DMS53 treated with DMSO at 0.1 percent for 48 hours (cell line): ENCODE data around the gene MEGF8.
A peak's percentile ranks its signal among the peaks of the same experiment; 100 is the strongest.

ENCODE experiments used
- DNase-seq: peaks from one replicate; lab custom pipeline; 2025; ENCODE audit not compliant: unreplicated experiment; lab: John Stamatoyannopoulos, UW

Gene MEGF8

DNA sequence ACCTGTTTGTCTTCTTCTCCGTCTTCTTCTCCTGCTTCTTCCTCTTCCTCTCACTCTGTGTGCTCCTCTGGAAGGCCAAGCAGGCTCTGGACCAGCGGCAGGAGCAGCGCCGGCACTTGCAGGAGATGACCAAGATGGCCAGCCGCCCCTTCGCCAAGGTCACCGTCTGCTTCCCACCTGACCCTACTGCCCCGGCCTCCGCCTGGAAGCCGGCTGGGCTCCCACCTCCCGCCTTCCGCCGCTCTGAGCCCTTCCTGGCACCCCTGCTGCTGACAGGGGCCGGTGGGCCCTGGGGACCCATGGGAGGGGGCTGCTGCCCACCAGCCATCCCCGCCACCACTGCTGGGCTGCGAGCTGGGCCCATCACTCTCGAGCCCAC is 50.7 kb downstream of the MEGF8 start:
- DNase-seq, result no peak

DNA sequence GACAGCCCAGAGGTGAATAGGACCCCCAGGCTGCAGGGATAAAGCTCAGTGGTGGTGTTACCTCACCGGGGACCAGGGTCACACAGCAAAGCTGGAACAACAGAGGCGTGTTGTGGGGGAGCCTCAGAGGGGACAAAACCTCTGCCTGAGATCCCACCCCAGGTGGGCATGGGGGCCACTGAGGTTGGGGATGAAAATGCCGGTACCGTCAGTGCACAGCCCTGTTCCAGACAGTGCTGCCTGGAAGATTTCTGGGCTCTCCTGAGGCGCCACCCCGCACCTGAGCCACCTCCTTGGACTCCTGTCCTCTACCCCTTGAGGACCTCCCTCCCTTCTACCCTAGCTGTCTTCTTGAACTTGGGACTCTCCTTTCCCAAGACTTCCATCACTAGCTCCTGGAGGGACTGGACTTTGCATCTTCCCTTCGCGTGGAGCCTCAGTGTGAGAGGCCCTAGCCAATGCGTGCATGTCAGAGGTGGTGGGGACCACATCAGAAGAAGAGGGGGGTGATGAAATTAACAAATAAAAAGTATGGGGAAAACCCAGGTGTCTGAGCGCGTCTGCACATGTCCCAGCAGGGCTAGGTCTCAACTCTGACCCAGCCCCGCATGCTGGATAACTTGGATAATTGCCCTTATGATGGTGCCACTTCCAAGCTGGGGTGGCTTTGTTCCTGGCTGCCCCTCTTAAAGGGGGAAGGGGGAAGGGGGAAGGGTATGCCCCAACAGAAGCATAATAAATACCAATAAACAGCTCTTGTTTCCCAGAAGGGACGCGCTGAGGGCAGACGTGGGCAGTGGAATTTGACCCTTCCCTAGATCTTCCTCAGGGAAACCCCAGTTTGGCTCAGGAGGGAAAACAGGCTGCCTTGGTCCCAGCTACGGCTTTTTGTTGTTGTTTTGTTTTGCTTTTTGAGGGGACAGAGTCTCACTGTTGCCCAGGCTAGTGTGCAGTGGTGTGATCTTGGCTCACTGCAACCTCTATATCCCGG is 53.1 kb downstream of the MEGF8 start:
- no peak for DNase-seq

DNA sequence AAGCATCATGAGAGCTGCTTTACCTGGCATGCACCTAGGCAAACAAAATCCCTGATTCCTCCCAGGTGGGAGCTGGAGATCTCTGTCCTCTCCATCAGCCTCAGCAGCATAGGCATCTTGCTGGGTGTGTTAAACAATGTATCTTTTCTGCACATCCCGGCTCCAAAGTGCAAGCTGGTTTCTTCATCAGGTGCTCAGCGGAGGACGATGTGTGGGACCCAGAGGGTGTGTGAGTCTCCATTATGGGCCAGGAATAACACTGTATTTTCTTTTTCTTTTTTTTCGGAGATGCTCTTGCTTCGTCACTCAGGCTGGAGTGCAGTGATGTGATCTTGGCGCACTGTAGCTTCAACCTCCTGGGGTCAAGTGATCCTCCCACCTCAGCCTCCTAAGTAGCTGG is 54.7 kb downstream of the MEGF8 start:
- DNase-seq, result no peak

DNA sequence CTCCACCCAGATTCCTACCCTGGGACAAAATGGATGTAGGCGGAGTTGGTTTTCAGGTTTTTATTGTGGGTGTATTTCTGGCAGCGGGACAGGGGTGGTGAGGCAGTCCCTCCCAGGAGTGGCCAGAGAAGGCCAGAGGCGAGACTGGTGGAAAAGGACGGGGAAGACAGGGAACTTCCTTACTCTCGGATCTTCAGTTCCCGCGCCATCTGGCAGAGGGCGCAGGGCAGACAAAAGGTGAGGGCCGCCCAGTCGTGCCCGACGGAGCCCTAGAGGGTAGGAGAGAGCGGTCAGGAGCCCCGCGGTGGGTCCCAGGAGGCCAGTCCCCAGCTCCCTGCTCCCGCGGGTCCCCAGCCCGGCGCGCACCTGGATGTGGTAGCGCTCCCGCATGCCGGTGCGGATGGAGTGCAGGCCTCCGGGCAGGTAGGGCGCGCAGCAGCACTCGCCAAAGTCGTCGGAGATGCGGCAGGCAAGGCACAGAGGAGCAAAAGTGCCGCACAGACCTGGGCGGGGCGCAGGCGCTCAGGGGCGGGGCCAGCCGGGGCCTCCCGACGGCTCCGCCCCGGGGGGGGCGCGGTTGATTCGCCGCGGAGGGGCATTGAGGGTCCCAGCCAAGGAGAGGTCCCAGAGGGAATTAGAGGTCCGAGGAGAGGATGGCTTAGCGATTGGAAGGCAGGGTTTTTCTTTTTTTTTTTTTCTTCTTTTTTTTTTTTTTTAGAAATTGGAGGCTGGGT is 61.7 kb downstream of the MEGF8 start:
- peak; percentile 81 for DNase-seq

DNA sequence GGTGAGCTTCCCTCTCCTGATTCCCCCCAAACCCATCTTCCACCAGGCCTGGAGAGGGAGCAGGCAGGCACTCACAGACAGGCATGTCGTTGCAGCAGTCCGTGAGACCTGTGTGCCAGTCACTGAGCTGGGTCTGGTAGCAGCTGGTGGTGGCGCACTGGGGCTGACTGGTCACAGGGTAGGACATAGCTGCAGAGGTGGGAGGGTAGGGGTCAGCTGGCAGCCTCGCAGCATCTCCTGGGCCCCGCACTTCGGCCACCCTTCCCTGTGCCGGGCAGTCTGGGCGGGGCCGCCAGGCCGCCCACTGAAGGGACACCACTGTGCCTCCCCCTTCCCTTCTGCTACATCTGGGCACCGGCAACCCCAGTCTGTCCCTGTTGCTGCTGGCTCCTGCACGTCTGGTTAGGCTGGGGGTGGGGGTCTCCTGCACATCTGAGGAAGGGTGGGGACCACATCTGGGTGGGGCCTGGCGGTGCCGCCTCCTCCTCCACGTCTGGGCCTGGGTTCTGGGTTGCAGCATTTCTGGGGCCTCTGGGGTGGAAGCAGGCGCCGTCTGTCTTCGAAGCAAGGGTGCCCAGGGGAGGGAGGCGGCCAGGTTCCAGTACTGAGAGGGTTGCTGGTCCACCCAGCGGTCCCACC is 63.5 kb downstream of the MEGF8 start:
- DNase-seq, result no peak

DNA sequence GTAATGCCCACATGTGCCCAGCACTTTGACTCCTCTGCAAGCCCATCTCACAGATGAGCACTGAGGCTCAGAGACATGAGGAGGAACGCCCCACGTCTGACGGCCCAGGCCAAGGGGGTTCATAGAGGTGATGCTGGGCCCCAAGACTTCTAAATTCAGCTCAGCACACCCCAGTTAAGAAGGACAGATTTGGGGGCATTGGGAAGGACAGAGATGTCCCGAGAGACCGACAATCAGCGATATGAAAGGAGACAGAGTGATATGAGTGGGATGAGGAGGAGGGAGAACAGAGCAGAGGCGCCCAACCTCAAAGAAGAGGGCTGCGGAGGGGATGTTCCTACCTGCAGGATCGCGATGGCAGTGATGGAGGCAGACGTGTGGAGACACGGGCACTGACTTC is 64.5 kb downstream of the MEGF8 start, which contains the start of gene CNFN:
TSS of gene CNFN (minus strand) at position 399 of the 400 bp plus-strand sequence. CDS start 1,260 bp downstream, outside the sequence.
- DNase-seq, result no peak

DNA sequence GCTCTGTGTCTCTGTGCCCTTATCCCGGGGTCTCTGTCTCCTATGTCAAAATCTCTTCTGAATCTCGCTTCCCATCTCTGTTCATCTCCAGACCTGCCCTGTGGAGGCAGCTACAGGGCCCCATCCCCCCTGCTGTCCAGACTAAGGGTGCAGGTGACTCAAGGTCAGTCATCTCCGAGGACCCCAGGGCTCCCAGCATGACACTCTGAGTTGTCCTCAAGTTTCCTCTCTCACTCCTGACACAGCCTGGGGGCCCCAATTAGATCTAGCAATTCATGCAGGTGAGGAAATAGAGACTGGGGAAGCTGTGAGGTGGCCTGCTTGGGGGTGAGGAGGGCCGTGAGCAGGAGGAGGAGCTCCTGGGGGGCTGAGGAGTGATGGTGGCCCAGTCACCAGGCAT is 66.7 kb downstream of the MEGF8 start:
- no peak for DNase-seq

DNA sequence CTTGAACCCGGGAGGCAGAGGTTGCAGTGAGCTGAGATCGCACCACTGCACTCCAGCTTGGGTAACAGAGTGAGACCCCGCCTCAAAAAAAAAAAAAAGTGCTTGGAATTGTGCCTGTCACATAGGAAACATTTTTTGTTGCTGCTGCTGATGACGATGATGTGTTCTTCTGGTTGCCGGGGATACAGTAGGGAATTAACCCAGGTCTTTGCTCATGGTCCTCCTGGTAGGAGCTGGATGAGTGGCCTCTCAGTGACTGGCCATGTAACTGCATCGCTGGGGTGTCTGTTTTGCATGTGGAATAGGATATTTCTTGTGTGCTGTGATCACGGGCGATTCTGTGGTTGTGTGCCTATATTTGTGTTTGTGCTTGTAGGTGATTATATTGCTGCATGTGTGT is 69.3 kb downstream of the MEGF8 start:
- DNase-seq, result no peak

DNA sequence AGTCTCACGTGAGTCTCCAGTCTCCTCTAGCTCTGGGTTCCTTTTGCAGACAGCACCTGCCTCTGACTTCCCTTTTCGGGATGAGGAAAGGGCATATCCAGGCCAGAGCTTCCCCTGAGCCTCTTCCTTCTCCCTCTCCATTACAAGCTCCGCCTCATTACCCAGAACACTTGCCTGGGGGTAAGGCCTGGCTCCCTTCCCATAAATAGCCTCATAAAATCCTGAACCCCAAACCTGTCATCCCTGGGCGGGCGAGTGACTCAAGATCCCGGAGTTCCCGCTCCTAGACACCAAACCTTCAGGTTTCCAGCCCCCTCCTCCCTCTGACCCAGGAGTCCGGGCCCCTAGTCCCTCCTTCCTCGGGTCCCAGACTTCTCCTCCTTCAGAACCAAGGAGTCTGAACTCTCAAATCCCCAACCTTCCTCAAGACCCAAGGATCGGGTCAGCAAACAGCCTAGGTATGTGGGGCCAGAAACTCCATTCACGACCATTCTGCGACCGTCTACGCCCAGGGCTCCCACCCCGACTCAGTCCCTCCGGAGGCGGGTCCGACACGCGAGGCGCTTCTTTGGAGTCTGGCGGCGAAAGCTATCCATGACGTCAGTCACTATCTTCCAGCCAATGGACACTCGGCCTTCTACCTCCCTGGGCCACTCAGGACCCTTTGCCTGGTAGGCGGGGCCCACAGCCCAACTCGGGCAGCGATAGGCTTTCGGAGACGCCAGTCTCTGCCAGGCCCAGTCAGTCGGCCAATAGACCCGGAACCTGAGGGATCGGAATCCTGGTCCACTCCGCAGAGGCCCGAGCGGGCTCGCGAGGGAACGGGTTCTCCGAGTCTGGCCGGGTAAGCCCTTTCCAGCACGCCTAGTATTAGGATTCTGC is 71.2 kb downstream of the MEGF8 start:
- DNase-seq, result peak; percentile 98

DNA sequence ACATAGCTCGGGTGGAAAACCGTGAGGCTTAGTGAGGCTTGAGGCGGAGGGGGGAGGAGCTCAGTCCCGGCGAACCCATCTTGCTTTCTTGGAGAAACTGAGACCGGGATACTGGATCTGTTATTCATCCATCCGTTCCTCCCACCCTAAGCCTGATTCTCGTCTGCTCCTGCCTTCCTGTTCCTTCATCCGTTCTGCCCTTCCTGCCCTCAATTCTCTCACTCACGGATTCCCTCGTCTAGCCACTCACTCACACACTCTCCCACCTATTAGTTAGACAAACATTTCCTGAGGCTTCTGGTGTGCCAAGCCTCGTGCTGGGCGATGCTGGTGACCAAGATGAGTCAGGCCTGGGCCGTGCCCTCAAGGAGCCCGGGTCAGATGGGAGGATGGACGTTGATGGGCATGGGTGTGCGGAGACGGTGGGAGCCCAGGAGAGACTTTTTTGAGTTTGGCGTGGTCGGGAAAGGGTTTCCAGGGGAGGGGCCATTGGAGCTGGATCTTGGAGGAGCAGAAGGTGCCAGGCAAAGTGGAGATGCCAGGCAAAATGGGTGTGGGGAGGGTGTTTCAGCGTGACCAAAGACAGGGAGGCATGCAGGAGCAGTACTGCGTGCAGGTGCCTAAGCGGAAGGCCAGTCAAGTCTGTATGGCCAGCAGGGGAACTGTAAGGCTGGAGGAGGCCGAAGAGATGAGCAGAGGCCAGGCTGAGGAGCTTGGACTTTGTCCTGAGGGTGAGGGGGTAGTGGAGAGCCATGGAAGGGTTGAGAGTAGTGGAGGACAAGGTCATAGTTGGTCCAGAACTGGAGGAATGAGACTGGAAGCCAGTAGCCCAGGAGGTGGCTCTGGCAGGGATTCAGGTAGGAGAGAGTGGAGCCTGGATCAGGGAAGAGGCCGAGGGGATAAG is 72.1 kb downstream of the MEGF8 start:
- DNase-seq, result no peak

DNA sequence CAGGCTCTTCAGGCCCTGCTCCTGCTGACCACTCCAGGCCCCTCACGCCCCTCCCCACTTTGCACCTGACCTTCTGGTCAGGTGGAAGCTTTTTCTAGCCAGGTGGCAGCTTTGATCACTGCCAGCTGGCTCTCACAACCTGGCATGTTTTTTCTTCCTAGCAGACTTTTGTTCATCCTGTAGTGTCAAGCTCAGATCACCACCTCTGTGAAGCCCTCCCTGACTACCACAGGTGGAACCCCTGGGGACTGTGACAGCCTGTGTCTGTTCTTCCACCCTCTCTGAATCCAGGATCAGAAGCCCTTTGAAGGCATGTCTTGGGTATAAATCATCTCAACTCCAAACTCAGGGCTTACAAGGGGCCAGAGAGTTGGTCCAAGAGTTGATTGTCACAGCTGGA is 75.0 kb downstream of the MEGF8 start:
- no peak for DNase-seq

DNA sequence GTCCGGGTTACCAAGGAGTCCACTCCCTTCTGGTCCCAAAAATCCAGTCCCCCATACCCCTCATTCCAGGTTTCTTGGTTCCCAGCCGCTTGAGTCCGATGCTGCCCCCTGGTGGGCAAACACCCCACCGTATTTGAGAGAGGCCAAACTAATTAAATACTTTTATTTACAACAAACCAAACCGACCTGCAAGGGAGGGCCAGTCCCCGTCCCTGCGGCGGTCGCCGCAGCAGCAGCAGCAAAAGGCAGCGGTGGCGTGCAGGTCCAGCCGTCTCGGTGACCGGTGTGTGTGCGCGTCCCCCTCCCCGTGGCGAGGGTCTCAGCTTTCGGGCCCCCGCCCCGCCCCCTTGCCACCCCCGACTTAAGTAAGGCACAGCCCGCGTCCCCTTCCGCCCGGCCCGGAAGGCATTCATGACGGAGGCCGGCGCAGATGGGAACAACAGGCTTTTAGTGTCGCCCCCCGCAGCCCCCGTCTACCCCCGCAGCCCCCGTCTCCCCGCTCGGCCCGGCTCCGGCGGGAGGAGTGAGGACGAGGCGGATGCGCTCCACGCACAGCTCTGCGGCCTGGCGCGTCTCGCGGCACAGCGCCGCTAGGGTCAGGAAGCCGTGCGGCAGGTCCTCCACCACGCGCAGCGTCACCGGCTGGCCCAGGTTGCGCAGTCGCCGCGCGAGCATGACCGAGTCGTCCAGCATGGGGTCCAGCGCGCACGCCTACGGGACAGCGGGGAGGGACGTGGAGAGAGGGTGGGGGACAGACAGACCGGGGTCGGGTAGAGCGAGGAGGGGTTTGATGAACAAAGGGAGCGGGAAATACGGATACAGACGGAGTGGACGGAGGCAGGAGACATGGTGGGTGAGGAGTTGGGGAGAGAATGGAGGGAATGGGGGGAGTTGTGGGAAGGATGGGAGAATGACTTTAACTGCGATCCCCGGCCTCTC is 76.2 kb downstream of the MEGF8 start:
- DNase-seq, result peak; percentile 44

DNA sequence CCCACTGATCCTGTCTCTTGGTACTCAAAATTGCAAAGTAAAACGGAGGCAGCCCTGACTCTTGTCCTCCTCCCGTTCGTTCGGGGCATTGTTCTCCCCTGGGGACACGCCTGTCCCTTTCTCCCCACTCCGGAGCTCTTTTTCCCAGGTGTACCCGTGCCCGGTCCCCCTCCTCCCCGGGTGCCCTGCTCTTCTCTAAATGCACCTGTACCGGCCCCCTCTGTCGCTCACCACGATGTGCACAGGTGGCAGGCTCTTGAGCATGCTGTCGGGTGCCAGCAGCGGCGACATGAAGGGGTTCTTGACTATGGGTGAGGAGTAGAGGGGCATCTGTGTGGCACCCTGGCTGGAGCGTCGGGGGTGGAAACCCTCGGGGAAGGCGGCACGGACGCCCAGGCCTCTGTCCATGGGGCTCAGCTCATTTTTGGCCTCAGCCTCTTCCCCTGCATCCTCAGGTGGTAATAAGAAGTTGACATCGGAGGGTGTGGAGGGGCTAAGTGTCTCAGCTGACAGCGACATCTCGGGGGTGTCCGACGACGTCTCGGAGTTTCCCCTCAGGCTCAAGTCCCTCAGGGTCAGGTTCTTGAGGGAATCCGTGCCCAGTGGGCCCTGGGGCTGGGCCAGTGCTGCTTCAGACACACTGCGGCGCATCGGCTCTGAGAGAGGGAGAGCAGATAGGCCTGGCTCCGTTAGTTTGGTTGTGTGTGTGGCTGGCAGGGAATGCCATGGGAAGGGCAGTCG is 77.1 kb downstream of the MEGF8 start:
- no peak for DNase-seq

DNA sequence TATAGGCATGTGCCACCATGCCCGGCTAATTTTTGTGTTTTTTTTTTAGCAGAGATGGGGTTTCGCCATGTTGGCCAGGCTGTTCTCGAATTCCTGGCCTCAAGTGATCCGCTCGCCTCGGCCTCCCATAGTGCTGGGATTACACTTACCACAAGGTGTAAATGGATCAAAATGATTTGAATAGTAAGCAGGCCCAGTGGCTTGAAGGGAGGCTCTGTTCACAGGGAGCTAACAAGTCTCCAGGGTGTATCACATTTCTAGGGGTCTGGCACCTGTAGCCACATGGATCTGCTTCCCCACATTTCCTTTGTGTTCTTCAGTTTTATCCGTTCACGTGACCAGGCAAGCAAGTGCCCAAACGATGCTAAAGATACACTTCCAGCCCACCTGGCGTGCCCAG is 78.2 kb downstream of the MEGF8 start:
- no peak for DNase-seq

DNA sequence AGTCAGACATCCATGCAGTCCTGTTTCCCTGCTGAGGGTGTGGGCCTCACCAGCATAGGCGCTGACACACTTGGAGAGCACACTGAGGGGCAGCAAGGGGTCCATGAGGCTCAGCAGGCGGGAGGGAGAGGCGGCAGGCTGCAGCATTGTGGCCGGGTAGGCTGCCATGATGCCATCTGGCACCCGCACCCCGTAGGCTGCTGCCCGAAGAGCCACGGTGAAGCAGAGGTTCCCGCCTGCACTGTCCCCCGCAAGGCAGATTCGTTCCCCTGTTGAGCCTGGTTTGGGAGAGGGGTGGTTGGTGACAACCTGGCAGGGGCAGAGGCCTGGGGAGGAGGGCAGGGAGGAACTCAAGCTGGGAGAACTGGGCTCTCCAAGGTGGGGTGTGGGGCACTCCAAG is 80.7 kb downstream of the MEGF8 start:
- no peak for DNase-seq

DNA sequence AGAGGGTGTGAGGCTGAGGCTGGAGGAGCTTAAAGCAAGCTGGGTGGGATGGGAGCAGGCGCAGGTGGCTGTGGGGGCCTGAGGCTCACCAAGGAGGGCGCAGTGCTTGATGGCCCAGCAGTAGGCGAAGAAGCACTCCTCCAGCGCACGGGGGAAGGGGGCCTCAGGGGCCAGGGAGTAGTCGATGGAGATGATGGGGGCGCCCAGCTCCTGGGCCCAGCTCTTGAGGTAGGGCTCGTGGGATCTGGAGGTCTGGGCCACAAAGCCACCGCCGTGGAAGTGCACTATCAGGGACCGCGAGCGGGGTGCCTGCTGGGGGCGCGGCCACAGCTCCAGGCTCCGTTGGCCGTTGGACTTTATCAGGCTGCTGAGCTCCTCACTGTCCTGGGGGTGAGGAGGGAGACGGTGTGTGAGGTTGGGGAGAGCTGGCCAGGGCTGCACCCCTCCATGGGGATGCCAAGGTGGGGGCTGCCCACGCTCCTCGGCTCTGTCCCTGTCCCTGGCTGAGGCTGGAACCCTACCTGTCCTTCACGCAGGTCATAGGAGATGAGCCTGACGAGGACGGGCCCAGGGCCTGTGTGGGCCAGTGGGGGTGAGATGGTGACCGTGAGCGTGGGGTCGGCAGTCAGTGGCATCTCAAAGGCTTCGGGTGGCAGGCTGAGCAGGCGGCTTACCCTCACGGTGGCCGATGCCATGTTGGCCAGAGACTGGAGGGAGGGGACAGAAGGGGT is 81.8 kb downstream of the MEGF8 start:
- DNase-seq, result no peak

DNA sequence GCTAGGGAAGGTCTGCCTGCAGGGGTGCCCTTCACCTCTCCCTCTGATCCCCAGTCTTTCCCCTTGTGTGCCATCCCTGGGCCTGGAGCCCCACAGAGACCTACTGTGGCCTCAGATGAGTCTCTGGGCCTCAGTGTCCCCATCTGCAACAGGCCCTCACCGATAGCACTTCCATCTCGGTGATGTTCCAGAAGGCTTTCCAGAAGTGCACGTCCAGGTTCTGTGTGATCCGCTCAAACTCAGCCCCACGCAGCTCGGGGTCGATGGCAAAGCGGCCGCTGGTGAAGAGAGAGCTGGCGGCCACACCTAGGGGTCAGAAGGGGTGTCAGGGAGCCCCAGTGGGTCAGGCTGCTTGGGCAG is 82.4 kb downstream of the MEGF8 start:
- DNase-seq, result no peak
